CD8-positive, alpha-beta memory T cell (primary cell): ENCODE data around the gene AAMDC. TPM values are rescaled to one million over a fixed set of nuclear protein-coding genes. Genes with fewer than 3 reads are reported as not detected.
"Not testable (repeated sequence)": the region's sequence is repeated elsewhere in the genome, so short reads cannot be mapped to it uniquely, and the experiment has no call there.

Source experiments
- CTCF ChIA-PET: fragments of 350-600 bp; sonication (Branson Sonifier 250); formaldehyde crosslinking; loops from one replicate; lab custom pipeline; 2021; ENCODE audit warnings: antibody characterized with exemption; lab: Charles Lee
- POLR2A ChIA-PET: fragments of 350-600 bp; sonication (Branson Sonifier 250); formaldehyde crosslinking; loops from one replicate; lab custom pipeline; 2021; ENCODE audit warnings: antibody characterized with exemption; lab: Charles Lee
- DNase-seq, 5 donors: peaks; one replicate each; pipeline versions ENCODE4 v3.0.0 to v3.0.0-alpha.2; 2020 to 2022; ENCODE audit warnings: mixed read lengths in 1 of 5
- H3K27ac ChIP-seq: one replicate; pipeline ENCODE4 v1.7.0; 2013; ENCODE audit warnings: low read depth, mild to moderate bottlenecking, low read length, moderate library complexity
- H3K27me3 ChIP-seq: 2 replicates; pipeline ENCODE4 v1.7.0; 2013; ENCODE audit warnings: low read length, mild to moderate bottlenecking; ENCODE audit not compliant: insufficient read depth, poor library complexity, severe bottlenecking
- H3K36me3 ChIP-seq: 2 replicates; pipeline ENCODE4 v1.7.0; 2013; ENCODE audit warnings: mild to moderate bottlenecking, low read length, moderate library complexity; ENCODE audit not compliant: insufficient read depth
- H3K4me1 ChIP-seq: 2 replicates; pipeline ENCODE4 v1.7.0; 2013; ENCODE audit warnings: mild to moderate bottlenecking, low read length, moderate library complexity; ENCODE audit not compliant: insufficient read depth
- H3K4me3 ChIP-seq: 2 replicates; pipeline ENCODE4 v1.7.0; 2013; ENCODE audit warnings: mild to moderate bottlenecking, low read length
- H3K9me3 ChIP-seq: 2 replicates; pipeline ENCODE4 v1.7.0; 2013; ENCODE audit warnings: mild to moderate bottlenecking, low read length
- H3K27ac Mint-ChIP-seq, 8 donors: one replicate each; pipeline ENCODE4 v1.8.0; 2020 to 2021; ENCODE audit warnings: mixed read lengths in 8 of 8, mild to moderate bottlenecking in 6 of 8, inconsistent platforms in 3 of 8, moderate library complexity in 3 of 8
- H3K27me3 Mint-ChIP-seq, 2 donors: one replicate each; pipeline ENCODE4 v1.8.0; 2020 to 2021; ENCODE audit warnings: mixed read lengths in 2 of 2, mild to moderate bottlenecking in 1 of 2, moderate library complexity in 1 of 2
- H3K36me3 Mint-ChIP-seq, 3 donors: one replicate each; pipeline ENCODE4 v1.8.0; 2020 to 2021; ENCODE audit warnings: mixed read lengths in 3 of 3, inconsistent platforms in 1 of 3, mild to moderate bottlenecking in 1 of 3
- H3K4me1 Mint-ChIP-seq, 3 donors: one replicate each; pipeline ENCODE4 v1.8.0; 2020 to 2021; ENCODE audit warnings: mixed read lengths in 3 of 3, inconsistent platforms in 1 of 3, mild to moderate bottlenecking in 1 of 3
- H3K4me3 Mint-ChIP-seq, 7 donors: one replicate each; pipeline ENCODE4 v1.8.0; 2020 to 2021; ENCODE audit warnings: mixed read lengths in 7 of 7, mild to moderate bottlenecking in 6 of 7, moderate library complexity in 4 of 7, inconsistent platforms in 2 of 7
- H3K9me3 Mint-ChIP-seq, 5 donors: one replicate each; pipeline ENCODE4 v1.8.0; 2020 to 2022; ENCODE audit warnings: mixed read lengths in 5 of 5, mild to moderate bottlenecking in 3 of 5, moderate library complexity in 2 of 5, inconsistent platforms in 1 of 5
- polyA plus RNA-seq: library from polyadenylated mRNA; unstranded; fragments of 300-500 nt; fragmentation: Illumina TruSeq; gene quantifications from one replicate; pipeline ENCODE4 v1.2.3, GENCODE V29; 2021
- total RNA-seq, 2 experiments: library from RNA; stranded (reverse); gene quantifications; one replicate each; pipeline ENCODE4 v1.2.3, GENCODE V29; 2021

The AAMDC gene
- total and polyA plus RNA-seq, 3 experiments from 2014 or later = 4.3 to 22.1 (median 4.9) TPM

DNA sequence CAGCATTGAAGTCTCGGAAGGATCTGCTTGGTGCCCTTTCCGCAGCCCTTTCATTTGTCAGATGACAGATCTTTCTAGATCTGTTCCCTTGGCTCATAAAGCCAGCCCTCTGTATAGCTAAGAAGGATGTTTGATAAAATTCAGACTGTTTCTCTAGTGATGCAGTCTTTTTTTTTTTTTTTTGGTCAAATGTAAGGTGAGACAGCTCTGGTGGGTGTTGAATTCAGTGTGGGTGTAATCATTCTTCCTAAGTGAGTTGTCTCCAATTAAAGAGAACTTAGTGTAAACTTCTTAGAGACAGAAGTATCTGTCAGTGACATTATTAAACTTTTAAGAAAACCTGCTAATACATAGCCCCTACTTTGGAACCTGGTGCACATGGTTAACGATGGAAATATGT is 53.3 kb downstream of the AAMDC start:
- Histone ChIP-seq H3K9me3 (no peaks in the 10 kb centered on the region), H3K4me3 (no peak overlapping the region), H3K36me3 (peaks cover 12% of the 10 kb centered on the region), H3K4me1 (no peaks in the 10 kb centered on the region), H3K27me3 (no peaks in the 10 kb centered on the region), H3K27ac (no peak overlapping the region)
- Mint-ChIP-seq H3K4me3 (no peak overlapping the region), H3K27me3 (no peaks in the 10 kb centered on the region), H3K27ac (no peak overlapping the region), H3K36me3 (peaks cover 6 to 80% (median 16%) of the 10 kb centered on the region in 3 donors), H3K9me3 (no peaks in the 10 kb centered on the region), H3K4me1 (peaks cover 0 to 4% (median 4%) of the 10 kb centered on the region in 3 donors)
- DNase-seq = no peak
- CTCF ChIA-PET = no interaction called here
- POLR2A ChIA-PET = no interaction called here

DNA sequence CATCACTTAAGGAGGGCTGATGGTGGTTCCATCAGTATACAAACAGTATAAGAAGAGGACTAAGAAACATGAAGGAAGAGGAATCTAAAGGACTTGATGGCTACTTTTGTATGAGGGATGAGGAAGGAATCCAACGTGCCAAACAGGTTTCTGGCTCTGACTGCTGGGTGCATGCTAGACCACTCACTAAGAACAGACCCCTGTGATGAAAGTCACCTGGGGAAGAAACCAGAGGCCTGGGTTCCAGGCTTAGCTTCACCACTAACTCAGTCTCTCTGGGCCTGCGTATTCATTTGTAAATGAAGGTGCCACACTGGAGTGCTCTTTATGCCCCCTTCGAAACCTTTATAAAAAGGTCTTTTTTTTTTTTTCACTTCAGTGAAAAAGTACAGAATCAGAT is 55.1 kb downstream of the AAMDC start:
- Mint-ChIP-seq H3K9me3 (no peaks in the 10 kb centered on the region), H3K4me1 (peaks cover 4 to 18% (median 14%) of the 10 kb centered on the region in 3 donors), H3K27ac (peak overlapping the region in 3 of 8 donors; percentile 1 to 70 (median 47)), H3K36me3 (peaks cover 0 to 90% (median 24%) of the 10 kb centered on the region in 3 donors), H3K4me3 (no peak overlapping the region), H3K27me3 (no peaks in the 10 kb centered on the region)
- H3K27ac ChIP-seq = no peak overlapping the region
- ChIA-PET POLR2A (no interaction called here), CTCF (no interaction called here)
- H3K27me3 ChIP-seq = no peaks in the 10 kb centered on the region
- no peaks in the 10 kb centered on the region for H3K4me1 ChIP-seq
- no peak for DNase-seq
- no peak overlapping the region for H3K4me3 ChIP-seq
- no peaks in the 10 kb centered on the region for H3K9me3 ChIP-seq
- H3K36me3 ChIP-seq = peaks cover 20% of the 10 kb centered on the region

DNA sequence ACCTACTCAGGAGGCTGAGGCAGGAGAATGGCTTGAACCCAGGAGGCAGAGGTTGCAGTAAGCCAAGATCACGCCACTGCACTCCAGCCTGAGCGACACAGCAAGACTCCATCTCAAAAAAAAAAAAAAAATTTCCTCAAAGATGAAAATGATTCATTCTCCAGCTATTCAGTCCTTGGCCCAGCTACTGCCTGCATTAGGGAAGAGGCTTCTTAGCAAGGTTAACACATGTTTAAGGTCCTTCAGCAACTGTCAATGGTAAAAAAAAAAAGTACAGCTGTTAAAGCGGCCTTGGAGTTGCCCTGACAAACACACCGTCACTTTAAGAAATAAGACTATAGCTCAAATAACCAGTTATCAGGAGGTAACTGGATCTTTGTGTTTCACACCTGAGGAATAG is 57.3 kb downstream of the AAMDC start:
- Mint-ChIP-seq H3K36me3 (peaks cover 0 to 93% (median 22%) of the 10 kb centered on the region in 3 donors), H3K4me1 (peaks cover 4 to 18% (median 14%) of the 10 kb centered on the region in 3 donors), H3K27ac (peak overlapping the region in 1 of 8 donors; percentile 58)
- DNase-seq, H3K27me3 ChIP-seq, H3K4me1 ChIP-seq, CTCF ChIA-PET, H3K9me3 Mint-ChIP-seq, H3K27ac ChIP-seq, POLR2A ChIA-PET, H3K9me3 ChIP-seq, H3K4me3 ChIP-seq, H3K27me3 Mint-ChIP-seq, H3K4me3 Mint-ChIP-seq: not testable (repeated sequence)
- H3K36me3 ChIP-seq = peaks cover 26% of the 10 kb centered on the region

DNA sequence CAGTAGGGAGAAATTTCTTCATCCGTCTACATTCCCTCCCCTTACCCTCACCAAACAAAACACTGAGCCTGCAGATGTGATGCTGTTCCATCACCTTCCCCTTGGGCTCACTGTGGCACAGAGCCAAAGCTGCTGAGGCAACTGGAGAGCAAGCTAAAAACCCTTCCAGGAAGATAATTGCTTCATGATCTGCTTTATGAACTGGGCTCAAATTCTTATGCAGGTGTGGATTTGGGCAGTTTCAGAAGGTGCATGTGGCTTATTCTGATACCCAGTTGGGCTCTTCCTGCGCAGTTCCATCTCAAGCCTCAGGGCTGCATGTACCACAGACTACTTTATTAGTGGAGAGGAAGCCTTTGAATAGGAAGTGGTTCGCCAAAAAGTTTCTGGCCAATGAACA is 58.3 kb downstream of the AAMDC start:
- Histone ChIP-seq H3K36me3 (peaks cover 21% of the 10 kb centered on the region), H3K4me3 (no peak overlapping the region), H3K4me1 (no peaks in the 10 kb centered on the region), H3K27ac (no peak overlapping the region), H3K27me3 (no peaks in the 10 kb centered on the region), H3K9me3 (no peaks in the 10 kb centered on the region)
- no peak overlapping the region for H3K4me3 Mint-ChIP-seq
- POLR2A ChIA-PET = no interaction called here
- CTCF ChIA-PET = no interaction called here
- no peak for DNase-seq
- peaks cover 0 to 93% (median 30%) of the 10 kb centered on the region in 3 donors for H3K36me3 Mint-ChIP-seq
- peak overlapping the region in 2 of 8 donors; percentile 19 to 83 for H3K27ac Mint-ChIP-seq
- peaks cover 4 to 18% (median 14%) of the 10 kb centered on the region in 3 donors for H3K4me1 Mint-ChIP-seq
- no peaks in the 10 kb centered on the region for H3K9me3 Mint-ChIP-seq
- H3K27me3 Mint-ChIP-seq = no peaks in the 10 kb centered on the region

DNA sequence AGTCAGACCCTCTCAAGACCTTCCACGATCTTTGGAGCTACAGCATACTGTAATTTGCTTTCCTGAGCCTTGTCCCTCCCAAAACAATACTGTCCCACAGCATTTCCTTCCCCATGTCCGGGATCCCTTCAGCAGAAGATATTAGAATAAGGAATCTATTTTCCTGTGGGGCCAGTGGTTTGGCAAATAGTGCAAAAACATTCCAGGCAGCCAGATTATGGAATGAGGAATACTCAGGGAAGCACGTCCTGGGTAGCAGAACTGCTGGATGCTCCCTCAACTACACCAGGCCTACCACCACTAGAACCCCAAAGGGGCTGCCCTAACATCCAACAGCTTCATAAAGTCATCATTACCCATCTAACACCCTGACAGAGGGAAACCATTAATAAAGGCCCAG is 61.5 kb downstream of the AAMDC start:
- CTCF ChIA-PET = no interaction called here
- no peak overlapping the region for H3K4me3 Mint-ChIP-seq
- H3K36me3 ChIP-seq = peaks cover 21% of the 10 kb centered on the region

DNA sequence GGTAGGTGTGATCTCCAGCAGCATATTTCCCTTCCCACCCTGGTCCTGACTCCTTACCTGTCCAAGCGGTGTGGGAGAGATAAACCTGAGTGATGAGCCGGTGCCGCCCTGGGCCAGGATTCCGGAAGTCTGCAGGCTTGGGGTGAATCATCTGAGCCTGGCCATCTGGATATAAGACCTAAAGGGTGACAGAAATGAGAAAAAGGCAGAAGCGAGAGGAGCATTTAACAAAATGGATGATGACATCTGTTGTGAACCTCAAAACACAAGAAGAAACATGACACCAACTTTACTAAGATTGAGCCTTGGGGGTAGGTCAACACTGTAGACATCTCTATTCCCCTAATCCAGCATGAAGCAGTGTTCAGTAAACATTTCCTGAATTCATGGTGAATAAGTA is 62.8 kb downstream of the AAMDC start:
- Histone ChIP-seq H3K27me3 (no peaks in the 10 kb centered on the region), H3K9me3 (no peaks in the 10 kb centered on the region), H3K36me3 (peaks cover 21% of the 10 kb centered on the region), H3K4me3 (no peak overlapping the region), H3K27ac (no peak overlapping the region), H3K4me1 (no peaks in the 10 kb centered on the region)
- Mint-ChIP-seq H3K4me1 (peaks cover 4 to 18% (median 14%) of the 10 kb centered on the region in 3 donors), H3K27ac (no peak overlapping the region), H3K27me3 (no peaks in the 10 kb centered on the region), H3K9me3 (no peaks in the 10 kb centered on the region), H3K36me3 (peaks cover 0 to 81% (median 29%) of the 10 kb centered on the region in 3 donors), H3K4me3 (no peak overlapping the region)
- DNase-seq = no peak
- POLR2A ChIA-PET = no interaction called here
- CTCF ChIA-PET = no interaction called here

More for the DNA sequence above, 61.5 kb downstream of the AAMDC start:
- H3K36me3 Mint-ChIP-seq = peaks cover 0 to 87% (median 24%) of the 10 kb centered on the region in 3 donors
- peaks cover 4 to 18% (median 14%) of the 10 kb centered on the region in 3 donors for H3K4me1 Mint-ChIP-seq
- H3K27me3 Mint-ChIP-seq = no peaks in the 10 kb centered on the region
- no peak for DNase-seq
- Histone ChIP-seq H3K9me3 (no peaks in the 10 kb centered on the region), H3K27me3 (no peaks in the 10 kb centered on the region), H3K4me3 (no peak overlapping the region), H3K4me1 (no peaks in the 10 kb centered on the region), H3K27ac (no peak overlapping the region)
- no peaks in the 10 kb centered on the region for H3K9me3 Mint-ChIP-seq
- no peak overlapping the region for H3K27ac Mint-ChIP-seq
- POLR2A ChIA-PET = no interaction called here

DNA sequence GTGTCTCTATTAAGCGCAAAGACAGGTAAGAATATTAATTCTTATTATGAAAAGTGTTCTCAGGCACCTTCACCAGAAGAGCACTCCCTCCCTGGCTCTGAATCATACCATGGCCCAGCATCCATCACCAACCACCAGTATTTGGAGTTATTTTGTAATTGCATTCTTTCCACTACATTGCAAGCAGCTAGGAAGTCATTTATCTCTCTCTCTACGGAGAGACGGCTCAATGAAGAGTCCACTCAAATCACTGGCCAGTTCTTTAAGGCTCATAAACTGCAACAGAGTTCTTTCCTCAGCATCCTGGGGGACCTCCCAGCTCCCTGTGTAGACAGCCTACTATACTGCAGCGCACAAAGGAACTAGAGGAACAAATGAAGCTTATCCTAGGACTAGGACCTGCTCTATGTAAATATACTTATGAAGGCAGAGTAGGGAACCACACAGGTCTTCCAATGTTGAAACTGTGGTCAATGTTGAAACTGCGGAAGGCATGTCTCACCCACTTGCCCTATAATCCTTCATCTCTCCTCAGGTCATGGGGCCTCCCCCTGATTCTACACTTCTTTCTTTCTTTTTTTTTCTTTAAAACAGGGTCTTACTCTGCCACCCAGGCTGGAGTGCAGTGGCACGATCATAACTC is 63.4 kb downstream of the AAMDC start:
- Mint-ChIP-seq H3K27ac (peak overlapping the region in 1 of 8 donors; percentile 40), H3K4me1 (peaks cover 3 to 13% (median 9%) of the 10 kb centered on the region in 3 donors), H3K9me3 (no peaks in the 10 kb centered on the region), H3K36me3 (peaks cover 0 to 79% (median 29%) of the 10 kb centered on the region in 3 donors), H3K27me3 (no peaks in the 10 kb centered on the region), H3K4me3 (no peak overlapping the region)
- H3K4me1 ChIP-seq = no peaks in the 10 kb centered on the region
- H3K27ac ChIP-seq = no peak overlapping the region
- POLR2A ChIA-PET = no interaction called here
- peaks cover 21% of the 10 kb centered on the region for H3K36me3 ChIP-seq
- CTCF ChIA-PET = no interaction called here
- no peaks in the 10 kb centered on the region for H3K9me3 ChIP-seq
- DNase-seq = no peak
- H3K4me3 ChIP-seq = no peak overlapping the region
- no peaks in the 10 kb centered on the region for H3K27me3 ChIP-seq

DNA sequence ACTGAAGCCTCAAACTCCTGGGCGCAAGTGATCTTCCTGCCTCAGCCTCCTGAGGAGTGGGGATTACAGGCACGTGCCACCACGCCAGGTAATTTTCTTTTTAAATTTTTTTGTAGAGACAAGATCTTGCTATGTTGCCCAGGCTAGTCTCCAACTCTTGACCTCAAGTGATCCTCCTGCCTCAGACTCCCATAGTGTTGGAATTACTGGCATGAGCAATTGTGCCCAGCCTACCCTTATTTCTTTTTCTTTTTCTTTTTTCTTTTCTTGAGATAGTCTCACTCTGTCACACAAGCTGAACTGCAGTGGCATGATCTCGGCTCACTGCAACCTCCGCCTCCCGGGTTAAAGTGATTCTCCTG is 63.9 kb downstream of the AAMDC start:
- Histone ChIP-seq H3K36me3 (peaks cover 18% of the 10 kb centered on the region), H3K27ac (no peak overlapping the region), H3K4me1 (no peaks in the 10 kb centered on the region), H3K9me3 (no peaks in the 10 kb centered on the region), H3K27me3 (no peaks in the 10 kb centered on the region), H3K4me3 (no peak overlapping the region)
- Mint-ChIP-seq H3K4me1 (peaks cover 0 to 8% (median 4%) of the 10 kb centered on the region in 3 donors), H3K9me3 (no peaks in the 10 kb centered on the region), H3K27ac (peak overlapping the region in 2 of 8 donors; percentile 20 to 68), H3K4me3 (no peak overlapping the region), H3K27me3 (no peaks in the 10 kb centered on the region), H3K36me3 (peaks cover 3 to 78% (median 25%) of the 10 kb centered on the region in 3 donors)
- CTCF ChIA-PET = no interaction called here
- no peak for DNase-seq
- POLR2A ChIA-PET = no interaction called here
